Measurements from ENCODE around the gene KRTAP5-1.

GRCh38 chr11:1544536-1544935 is 40.5 kb downstream of the KRTAP5-1 start:
- TF ChIP-seq POLR2A (IDR thresholded peaks at IDR 0.05; ENCODE audit: low read depth) (no peak), CTCF (IDR thresholded peaks at IDR 0.05) (no peak)
